ENCODE measurements around the gene SLC39A11. TPM values are rescaled to one million over a fixed set of nuclear protein-coding genes. Genes with fewer than 3 reads are reported as not detected.

SLC39A11 gene
- total RNA-seq, 1 experiment from 2014 or later = 56.1 TPM

DNA sequence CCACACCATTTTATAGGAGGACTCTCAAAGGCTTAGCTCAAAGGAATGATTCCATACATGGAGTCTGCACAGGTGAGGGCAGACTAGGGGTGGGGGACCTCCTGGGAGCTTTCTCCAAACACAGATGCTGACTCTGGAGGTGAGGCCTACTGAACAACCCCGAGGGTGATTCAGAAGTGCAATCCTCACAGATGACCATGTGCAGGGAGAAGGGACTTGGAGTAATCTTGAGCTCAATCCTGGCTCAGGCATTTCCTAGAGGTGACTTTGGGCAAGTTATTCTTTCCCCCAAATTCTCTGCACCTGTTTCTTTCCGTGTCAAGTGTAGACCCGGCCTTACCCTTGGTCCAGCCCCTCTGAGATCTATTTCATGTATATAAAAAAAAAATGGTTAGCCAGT is 401.5 kb downstream of the SLC39A11 start:
- POLR2A ChIA-PET = interaction anchor here (0.5 kb wide), 1 partner anchor 10 kb away, joined by 3 read pairs; no protein-coding TSS in a partner anchor
- Histone ChIP-seq H3K27me3 (ENCODE audit: control insufficient read depth, insufficient read depth, low read length) (no peaks in the 10 kb centered on the region), H3K9me3 (ENCODE audit: control insufficient read depth, insufficient read depth, low read depth, low read length) (no peaks in the 10 kb centered on the region), H3K4me1 (ENCODE audit: control insufficient read depth, insufficient read depth, low read length) (peaks cover 27% of the 10 kb centered on the region), H3K36me3 (ENCODE audit: control insufficient read depth, insufficient read depth, low read length) (no peaks in the 10 kb centered on the region), H3K4me3 (ENCODE audit: low read depth in 2 of 2, low read length in 2 of 2) (no peak overlapping the region), H3K27ac (ENCODE audit: low read length) (peak overlapping the region; percentile 100)
- TF ChIP-seq CTCF (IDR thresholded peaks at IDR 0.05) = no peak
- DNase-seq (ENCODE audit: low read depth, low spot score) (no peak), ATAC-seq (no peak; the same call in 1 of the 2 replicates)
- in situ Hi-C loops (cut with HindIII; ENCODE audit: low pct_unique_long_range_greater_than_20kb, low sequenced_read_pairs) (no loop called here), intact Hi-C loops (cut with micrococcal nuclease; ENCODE audit: unreplicated experiment) (no loop called here)
- BruUV-seq (replicated peaks) = no TSS peak
- CTCF ChIA-PET = interaction anchor here (0.5 kb wide), 1 partner anchor 25 kb away, joined by 3 read pairs; no protein-coding TSS in a partner anchor

DNA sequence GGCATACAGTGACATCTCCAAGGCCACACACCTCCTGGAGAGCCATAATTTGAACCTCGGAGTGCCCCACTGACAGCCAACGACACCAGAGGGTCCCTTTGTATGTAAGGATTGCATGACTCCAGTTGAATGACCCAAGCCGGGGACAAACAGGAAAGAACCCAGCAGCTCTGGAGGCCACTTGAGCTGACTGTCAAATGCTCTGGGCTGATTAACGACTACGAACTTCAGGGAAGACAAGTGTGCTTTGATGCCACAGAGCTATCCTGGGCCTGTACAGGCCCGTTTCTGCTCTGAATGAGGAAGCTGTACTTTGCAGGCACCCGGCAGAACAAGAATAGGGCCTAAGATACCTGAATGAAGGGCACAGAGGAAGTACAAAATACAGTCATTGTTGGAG is 404.6 kb downstream of the SLC39A11 start:
- no TSS peak for BruUV-seq (replicated peaks)
- intact Hi-C loops (cut with micrococcal nuclease; ENCODE audit: unreplicated experiment) (loop anchor here (10.0 kb wide), 1 partner anchor 123 kb away; no protein-coding TSS in a partner anchor), in situ Hi-C loops (cut with HindIII; ENCODE audit: low pct_unique_long_range_greater_than_20kb, low sequenced_read_pairs) (no loop called here)
- Histone ChIP-seq H3K4me1 (ENCODE audit: control insufficient read depth, insufficient read depth, low read length) (peaks cover 58% of the 10 kb centered on the region), H3K27me3 (ENCODE audit: control insufficient read depth, insufficient read depth, low read length) (no peaks in the 10 kb centered on the region), H3K27ac (ENCODE audit: low read length) (peak overlapping the region; percentile 100), H3K4me3 (ENCODE audit: low read depth in 2 of 2, low read length in 2 of 2) (no peak overlapping the region), H3K9me3 (ENCODE audit: control insufficient read depth, insufficient read depth, low read depth, low read length) (no peaks in the 10 kb centered on the region), H3K36me3 (ENCODE audit: control insufficient read depth, insufficient read depth, low read length) (no peaks in the 10 kb centered on the region)
- no peak for DNase-seq (ENCODE audit: low read depth, low spot score)
- CTCF ChIA-PET = interaction anchor here (0.6 kb wide), 1 partner anchor 10 kb away, joined by 8 read pairs; no protein-coding TSS in a partner anchor
- POLR2A ChIA-PET = no interaction called here
- TF ChIP-seq POLR2AphosphoS5 (IDR thresholded peaks at IDR 0.05; ENCODE audit: low read depth, low read length) (no peak), SIN3A (IDR thresholded peaks at IDR 0.05; ENCODE audit: borderline replicate concordance, insufficient read depth, low read depth, low read length) (no peak), CTCF (IDR thresholded peaks at IDR 0.05) (no peak), TCF7L2 (IDR thresholded peaks at IDR 0.05; ENCODE audit: low read depth, low read length) (no peak)
- TF ChIP-seq, protein P1, sequence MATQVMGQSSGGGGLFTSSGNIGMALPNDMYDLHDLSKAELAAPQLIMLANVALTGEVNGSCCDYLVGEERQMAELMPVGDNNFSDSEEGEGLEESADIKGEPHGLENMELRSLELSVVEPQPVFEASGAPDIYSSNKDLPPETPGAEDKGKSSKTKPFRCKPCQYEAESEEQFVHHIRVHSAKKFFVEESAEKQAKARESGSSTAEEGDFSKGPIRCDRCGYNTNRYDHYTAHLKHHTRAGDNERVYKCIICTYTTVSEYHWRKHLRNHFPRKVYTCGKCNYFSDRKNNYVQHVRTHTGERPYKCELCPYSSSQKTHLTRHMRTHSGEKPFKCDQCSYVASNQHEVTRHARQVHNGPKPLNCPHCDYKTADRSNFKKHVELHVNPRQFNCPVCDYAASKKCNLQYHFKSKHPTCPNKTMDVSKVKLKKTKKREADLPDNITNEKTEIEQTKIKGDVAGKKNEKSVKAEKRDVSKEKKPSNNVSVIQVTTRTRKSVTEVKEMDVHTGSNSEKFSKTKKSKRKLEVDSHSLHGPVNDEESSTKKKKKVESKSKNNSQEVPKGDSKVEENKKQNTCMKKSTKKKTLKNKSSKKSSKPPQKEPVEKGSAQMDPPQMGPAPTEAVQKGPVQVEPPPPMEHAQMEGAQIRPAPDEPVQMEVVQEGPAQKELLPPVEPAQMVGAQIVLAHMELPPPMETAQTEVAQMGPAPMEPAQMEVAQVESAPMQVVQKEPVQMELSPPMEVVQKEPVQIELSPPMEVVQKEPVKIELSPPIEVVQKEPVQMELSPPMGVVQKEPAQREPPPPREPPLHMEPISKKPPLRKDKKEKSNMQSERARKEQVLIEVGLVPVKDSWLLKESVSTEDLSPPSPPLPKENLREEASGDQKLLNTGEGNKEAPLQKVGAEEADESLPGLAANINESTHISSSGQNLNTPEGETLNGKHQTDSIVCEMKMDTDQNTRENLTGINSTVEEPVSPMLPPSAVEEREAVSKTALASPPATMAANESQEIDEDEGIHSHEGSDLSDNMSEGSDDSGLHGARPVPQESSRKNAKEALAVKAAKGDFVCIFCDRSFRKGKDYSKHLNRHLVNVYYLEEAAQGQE (IDR thresholded peaks at IDR 0.05; ENCODE audit: insufficient read depth in 1 of 2, low read depth in 2 of 2, low read length in 1 of 2) = no peak
- ATAC-seq = no peak

Measured in Panc1 (cell line).